Liver (tissue), 9 donors: Measurements from ENCODE around the gene LHX2. TPM values are rescaled to one million over a fixed set of nuclear protein-coding genes. Genes with fewer than 3 reads are reported as not detected.

Source experiments
- DNase-seq: peaks from one replicate; pipeline ENCODE4 v3.0.0-alpha.2; 2017; ENCODE audit warnings: low spot score
- H3K27ac ChIP-seq, 2 donors: one replicate each; pipeline ENCODE4 v1.7.0; 2013; ENCODE audit warnings: inconsistent platforms in 2 of 2, low read length in 2 of 2, control low read depth in 1 of 2, low read depth in 1 of 2, mild to moderate bottlenecking in 1 of 2
- H3K27me3 ChIP-seq, 4 donors: one replicate each; pipeline versions ENCODE4 v1.6.1 to v1.7.0; 2013; ENCODE audit warnings: low read length in 3 of 4, inconsistent platforms in 1 of 4, mild to moderate bottlenecking in 1 of 4, moderate library complexity in 1 of 4; ENCODE audit not compliant: control insufficient read depth in 4 of 4, insufficient read depth in 4 of 4
- H3K36me3 ChIP-seq, 4 donors: one replicate each; pipeline versions ENCODE4 v1.6.1 to v1.7.0; 2013; ENCODE audit warnings: low read length in 3 of 4, mild to moderate bottlenecking in 3 of 4, low read depth in 1 of 4, moderate library complexity in 1 of 4; ENCODE audit not compliant: control insufficient read depth in 4 of 4, insufficient read depth in 3 of 4
- H3K4me1 ChIP-seq, 4 donors: one replicate each; pipeline versions ENCODE4 v1.6.1 to v1.7.0; 2013; ENCODE audit warnings: low read length in 3 of 4, mild to moderate bottlenecking in 3 of 4, moderate library complexity in 1 of 4; ENCODE audit not compliant: control insufficient read depth in 4 of 4, insufficient read depth in 4 of 4
- H3K4me3 ChIP-seq, 3 donors: one replicate each; pipeline versions ENCODE4 v1.6.1 to v1.7.0; 2013; ENCODE audit warnings: low read length in 3 of 3, control low read depth in 1 of 3, low read depth in 1 of 3, mild to moderate bottlenecking in 1 of 3
- H3K9ac ChIP-seq, 2 donors: one replicate each; pipeline ENCODE4 v1.7.0; 2013; ENCODE audit warnings: low read length in 2 of 2, mild to moderate bottlenecking in 2 of 2, moderate library complexity in 2 of 2, control low read depth in 1 of 2, low read depth in 1 of 2
- H3K9me3 ChIP-seq, 4 donors: one replicate each; pipeline versions ENCODE4 v1.6.1 to v1.7.0; 2013; ENCODE audit warnings: low read length in 3 of 4; ENCODE audit not compliant: control insufficient read depth in 4 of 4
- ATF3 ChIP-seq: IDR thresholded peaks from 2 replicates; pipeline ENCODE4 v1.6.1; 2016; ENCODE audit warnings: antibody characterized with exemption
- EGR1 ChIP-seq, 2 donors: IDR thresholded peaks; 2 replicates each; pipeline ENCODE4 v1.6.1; 2016 to 2018; ENCODE audit warnings: antibody characterized with exemption in 2 of 2, low read depth in 2 of 2
- FOXA1 ChIP-seq: IDR thresholded peaks from 2 replicates; pipeline ENCODE4 v1.6.1; 2016; ENCODE audit warnings: antibody characterized with exemption
- FOXA2 ChIP-seq: IDR thresholded peaks from 2 replicates; pipeline ENCODE4 v1.6.1; 2016; ENCODE audit warnings: antibody characterized with exemption
- GABPA ChIP-seq, 2 donors: IDR thresholded peaks in 1 of 2; conservative IDR thresholded peaks in 1 of 2; 2 replicates each; pipeline ENCODE4 v1.6.1; 2016; ENCODE audit warnings: antibody characterized with exemption in 2 of 2, mild to moderate bottlenecking in 1 of 2, moderate library complexity in 1 of 2
- HNF4A ChIP-seq, 2 donors: conservative IDR thresholded peaks; 2 replicates each; pipeline ENCODE4 v1.6.1; 2016; ENCODE audit warnings: antibody characterized with exemption in 2 of 2, mild to moderate bottlenecking in 2 of 2
- HNF4G ChIP-seq: IDR thresholded peaks from 2 replicates; pipeline ENCODE4 v1.6.1; 2016; ENCODE audit warnings: antibody characterized with exemption
- JUND ChIP-seq, 2 donors: IDR thresholded peaks; 2 replicates each; pipeline ENCODE4 v1.6.1; 2016; ENCODE audit warnings: antibody characterized with exemption in 2 of 2
- NR2F2 ChIP-seq: IDR thresholded peaks from 2 replicates; pipeline ENCODE4 v1.6.1; 2016; ENCODE audit warnings: antibody characterized with exemption
- RAD21 ChIP-seq, 2 donors: IDR thresholded peaks; 2 replicates each; pipeline ENCODE4 v1.6.1; 2016; ENCODE audit warnings: antibody characterized with exemption in 2 of 2, mild to moderate bottlenecking in 2 of 2
- REST ChIP-seq: IDR thresholded peaks from 2 replicates; pipeline ENCODE4 v1.6.1; 2016; ENCODE audit warnings: antibody characterized with exemption, mild to moderate bottlenecking
- RXRA ChIP-seq, 2 donors: IDR thresholded peaks; 2 replicates each; pipeline ENCODE4 v1.6.1; 2017 to 2018; ENCODE audit warnings: antibody characterized with exemption in 2 of 2, mild to moderate bottlenecking in 1 of 2
- SP1 ChIP-seq: IDR thresholded peaks from 2 replicates; pipeline ENCODE4 v1.6.1; 2018; ENCODE audit warnings: antibody characterized with exemption, mild to moderate bottlenecking
- TAF1 ChIP-seq: conservative IDR thresholded peaks from 2 replicates; pipeline ENCODE4 v1.6.1; 2016; ENCODE audit warnings: antibody characterized with exemption, mild to moderate bottlenecking
- YY1 ChIP-seq: IDR thresholded peaks from 2 replicates; pipeline ENCODE4 v1.6.1; 2016; ENCODE audit warnings: antibody characterized with exemption, mild to moderate bottlenecking
- WGBS: extraction: QIAGEN DNeasy Blood & Tissue Kit; methylation state at CpG from one replicate; pipeline ENCODE4 v1.1.7; 2013; 5-methylcytosine and 5-hydroxymethylcytosine counted together
- polyA plus RNA-seq, 2 donors: library from polyadenylated mRNA; stranded (reverse) in 1 of 2; unstranded in 1 of 2; fragments of 200-250 nt in 1 of 2; fragments of >200 nt in 1 of 2; fragmentation: Nextera tagmentation in 1 of 2; extraction: Ambion mirVana in 1 of 2; gene quantifications; one replicate each; pipeline versions ENCODE4 v1.2.1 to v1.2.3, GENCODE V29; 2013 to 2015
- total RNA-seq, 2 donors: library from RNA; depleted of rRNA; stranded (reverse); fragments of >200 nt; gene quantifications; one replicate each; pipeline ENCODE4 v1.2.3, GENCODE V29; 2014
- TF ChIP-seq, protein P1 (sequence below): IDR thresholded peaks from 2 replicates; pipeline ENCODE4 v1.6.1; 2016; ENCODE audit warnings: antibody characterized with exemption
- TF ChIP-seq, protein P2 (sequence below): fragments of 150-350 bp; IDR thresholded peaks from 2 replicates; pipeline ENCODE4 v1.5.1; 2017; ENCODE audit warnings: improper control_type of control experiment, low read depth, low read length; ENCODE audit not compliant: missing input control
- TF ChIP-seq, protein P3 (sequence below): IDR thresholded peaks from 2 replicates; pipeline ENCODE4 v1.6.1; 2016; ENCODE audit warnings: antibody characterized with exemption
- donor health status: healthy.
- donor health status: healthy.
- donor health status: healthy.
- donor health status: healthy.
- donor health status: healthy.

The LHX2 gene
- total and polyA plus RNA-seq, 4 donors = 2.0 to 2.5 (median 2.1) TPM

GRCh38 chr9:124036578-124036977 is 25.0 kb downstream of the LHX2 start:
- no peak overlapping the region for H3K9ac ChIP-seq
- H3K4me1 ChIP-seq = peaks cover 0 to 9% (median 5%) of the 10 kb centered on the region in 4 donors
- no peak overlapping the region for H3K4me3 ChIP-seq
- WGBS = 91% methylated on average over 1 of the region's 1 CpG
- TF ChIP-seq HNF4G = no peak
- TF ChIP-seq HNF4A (conservative IDR thresholded peaks at IDR 0.05) = no peak
- TF ChIP-seq TAF1 = no peak
- TF ChIP-seq NR2F2 = no peak
- TF ChIP-seq FOXA2 = no peak
- no peak for TF ChIP-seq EGR1 (IDR thresholded peaks at IDR 0.05; ENCODE audit: low read depth in 2 of 2)
- no peak for TF ChIP-seq RXRA (IDR thresholded peaks at IDR 0.05)
- no peak for TF ChIP-seq YY1
- TF ChIP-seq, protein P1, sequence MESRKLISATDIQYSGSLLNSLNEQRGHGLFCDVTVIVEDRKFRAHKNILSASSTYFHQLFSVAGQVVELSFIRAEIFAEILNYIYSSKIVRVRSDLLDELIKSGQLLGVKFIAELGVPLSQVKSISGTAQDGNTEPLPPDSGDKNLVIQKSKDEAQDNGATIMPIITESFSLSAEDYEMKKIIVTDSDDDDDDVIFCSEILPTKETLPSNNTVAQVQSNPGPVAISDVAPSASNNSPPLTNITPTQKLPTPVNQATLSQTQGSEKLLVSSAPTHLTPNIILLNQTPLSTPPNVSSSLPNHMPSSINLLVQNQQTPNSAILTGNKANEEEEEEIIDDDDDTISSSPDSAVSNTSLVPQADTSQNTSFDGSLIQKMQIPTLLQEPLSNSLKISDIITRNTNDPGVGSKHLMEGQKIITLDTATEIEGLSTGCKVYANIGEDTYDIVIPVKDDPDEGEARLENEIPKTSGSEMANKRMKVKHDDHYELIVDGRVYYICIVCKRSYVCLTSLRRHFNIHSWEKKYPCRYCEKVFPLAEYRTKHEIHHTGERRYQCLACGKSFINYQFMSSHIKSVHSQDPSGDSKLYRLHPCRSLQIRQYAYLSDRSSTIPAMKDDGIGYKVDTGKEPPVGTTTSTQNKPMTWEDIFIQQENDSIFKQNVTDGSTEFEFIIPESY = no peak
- TF ChIP-seq REST = no peak
- TF ChIP-seq ATF3 = no peak
- TF ChIP-seq, protein P2, sequence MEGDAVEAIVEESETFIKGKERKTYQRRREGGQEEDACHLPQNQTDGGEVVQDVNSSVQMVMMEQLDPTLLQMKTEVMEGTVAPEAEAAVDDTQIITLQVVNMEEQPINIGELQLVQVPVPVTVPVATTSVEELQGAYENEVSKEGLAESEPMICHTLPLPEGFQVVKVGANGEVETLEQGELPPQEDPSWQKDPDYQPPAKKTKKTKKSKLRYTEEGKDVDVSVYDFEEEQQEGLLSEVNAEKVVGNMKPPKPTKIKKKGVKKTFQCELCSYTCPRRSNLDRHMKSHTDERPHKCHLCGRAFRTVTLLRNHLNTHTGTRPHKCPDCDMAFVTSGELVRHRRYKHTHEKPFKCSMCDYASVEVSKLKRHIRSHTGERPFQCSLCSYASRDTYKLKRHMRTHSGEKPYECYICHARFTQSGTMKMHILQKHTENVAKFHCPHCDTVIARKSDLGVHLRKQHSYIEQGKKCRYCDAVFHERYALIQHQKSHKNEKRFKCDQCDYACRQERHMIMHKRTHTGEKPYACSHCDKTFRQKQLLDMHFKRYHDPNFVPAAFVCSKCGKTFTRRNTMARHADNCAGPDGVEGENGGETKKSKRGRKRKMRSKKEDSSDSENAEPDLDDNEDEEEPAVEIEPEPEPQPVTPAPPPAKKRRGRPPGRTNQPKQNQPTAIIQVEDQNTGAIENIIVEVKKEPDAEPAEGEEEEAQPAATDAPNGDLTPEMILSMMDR = no peak
- no peak for TF ChIP-seq FOXA1
- TF ChIP-seq, protein P3, sequence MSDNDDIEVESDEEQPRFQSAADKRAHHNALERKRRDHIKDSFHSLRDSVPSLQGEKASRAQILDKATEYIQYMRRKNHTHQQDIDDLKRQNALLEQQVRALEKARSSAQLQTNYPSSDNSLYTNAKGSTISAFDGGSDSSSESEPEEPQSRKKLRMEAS = no peak
- no peak for TF ChIP-seq RAD21 (IDR thresholded peaks at IDR 0.05)
- TF ChIP-seq JUND (IDR thresholded peaks at IDR 0.05) = no peak
- no peak for TF ChIP-seq SP1
- TF ChIP-seq GABPA (IDR thresholded peaks at IDR 0.05 in 1 of 2, conservative IDR thresholded peaks at IDR 0.05 in 1 of 2) = no peak
- H3K27me3 ChIP-seq = peaks cover 0 to 12% (median 3%) of the 10 kb centered on the region in 4 donors
- H3K27ac ChIP-seq = no peak overlapping the region
- no peak for DNase-seq
- peaks cover 0 to 3% (median 0%) of the 10 kb centered on the region in 4 donors for H3K36me3 ChIP-seq
- H3K9me3 ChIP-seq = no peaks in the 10 kb centered on the region
